GM23338 (cell line): ENCODE results near the gene CALCOCO1.
"Not testable (repeated sequence)": the region's sequence is repeated elsewhere in the genome, so short reads cannot be mapped to it uniquely, and the experiment has no call there.

Experiments used
- CTCF ChIP-seq, 2 experiments: fragments of 200-600 bp in 1 of 2; sonication (generic) in 1 of 2; conservative IDR thresholded peaks; 2 replicates each; pipeline versions ENCODE4 v1.5.1 to v1.6.1; 2016 to 2017; ENCODE audit warnings: antibody characterized with exemption in 2 of 2, low read depth in 2 of 2, mild to moderate bottlenecking in 2 of 2, moderate library complexity in 1 of 2
- EZH2 ChIP-seq: fragments of 200-600 bp; sonication (generic); IDR thresholded peaks from one replicate; pipeline ENCODE4 v1.8.0; 2017; ENCODE audit warnings: antibody characterized with exemption, mild to moderate bottlenecking, low read depth; ENCODE audit not compliant: unreplicated experiment

- not testable (repeated sequence) for TF ChIP-seq CTCF (conservative IDR thresholded peaks at IDR 0.05; ENCODE audit: low read depth in 2 of 2); EZH2
These were observed 8.7 kb downstream of the CALCOCO1 start for GRCh38 chr12:53718567-53718966.
